WTC11 (cell line): ENCODE measurements around the gene COG2.

ENCODE experiments used
- ATF1 ChIP-seq: sonication (generic); formaldehyde crosslinking; IDR thresholded peaks from 2 replicates; pipeline ENCODE4 v1.8.1; 2023; ENCODE audit warnings: mild to moderate bottlenecking, moderate library complexity, missing genetic modification reagents
- ATF2 ChIP-seq: sonication (generic); formaldehyde crosslinking; IDR thresholded peaks from 2 replicates; pipeline ENCODE4 v1.8.1; 2022; ENCODE audit warnings: low read depth, missing genetic modification reagents, borderline replicate concordance
- ATF3 ChIP-seq: sonication (generic); formaldehyde crosslinking; conservative IDR thresholded peaks from 2 replicates; pipeline ENCODE4 v1.8.1; 2022; ENCODE audit warnings: mild to moderate bottlenecking, missing genetic modification reagents
- CTCF ChIP-seq: fragments of 200-600 bp; IDR thresholded peaks from 2 replicates; pipeline ENCODE4 v1.8.0; 2022; ENCODE audit warnings: antibody characterized with exemption
- E2F4 ChIP-seq: sonication (generic); formaldehyde crosslinking; IDR thresholded peaks from 2 replicates; pipeline ENCODE4 v1.8.1; 2022; ENCODE audit warnings: low read depth, mild to moderate bottlenecking, moderate library complexity, missing genetic modification reagents, borderline replicate concordance
- ELF4 ChIP-seq: sonication (generic); formaldehyde crosslinking; IDR thresholded peaks from 2 replicates; pipeline ENCODE4 v1.8.1; 2022; ENCODE audit warnings: low read depth, mild to moderate bottlenecking, moderate library complexity, missing genetic modification reagents
- ERG ChIP-seq: fragments of 250-450 bp; sonication (Bioruptor Pico); IDR thresholded peaks from 2 replicates; pipeline ENCODE4 v1.8.0; 2021; ENCODE audit warnings: mild to moderate bottlenecking
- IRF2 ChIP-seq: sonication (generic); formaldehyde crosslinking; IDR thresholded peaks from 2 replicates; pipeline ENCODE4 v1.8.0; 2022; ENCODE audit warnings: low read depth, missing genetic modification reagents, borderline replicate concordance
- NR2C2 ChIP-seq: sonication (generic); formaldehyde crosslinking; IDR thresholded peaks from 2 replicates; pipeline ENCODE4 v1.8.0; 2022; ENCODE audit warnings: mild to moderate bottlenecking, missing genetic modification reagents
- SP1 ChIP-seq: sonication (generic); formaldehyde crosslinking; conservative IDR thresholded peaks from 2 replicates; pipeline ENCODE4 v1.8.1; 2022; ENCODE audit warnings: missing genetic modification reagents
- ZBTB43 ChIP-seq: sonication (generic); formaldehyde crosslinking; IDR thresholded peaks from 2 replicates; pipeline ENCODE4 v1.8.1; 2023; ENCODE audit warnings: mild to moderate bottlenecking, missing genetic modification reagents
- ZNF263 ChIP-seq: sonication (generic); formaldehyde crosslinking; IDR thresholded peaks from 2 replicates; pipeline ENCODE4 v1.8.1; 2022; ENCODE audit warnings: low read depth, mild to moderate bottlenecking, moderate library complexity, missing genetic modification reagents
- ZNF281 ChIP-seq: sonication (generic); formaldehyde crosslinking; IDR thresholded peaks from 2 replicates; pipeline ENCODE4 v1.8.0; 2023; ENCODE audit warnings: mild to moderate bottlenecking, missing genetic modification reagents
- ZNF416 ChIP-seq: fragments of 250-450 bp; sonication (Bioruptor Pico); IDR thresholded peaks from 2 replicates; pipeline ENCODE4 v1.9.0; 2021; ENCODE audit warnings: mild to moderate bottlenecking, inconsistent platforms

- TF ChIP-seq ZBTB43 (CRISPR knock-in tag) (no peak), CTCF (no peak), ZNF416 (CRISPR knock-in tag) (no peak), ZNF281 (CRISPR knock-in tag) (no peak; the same call in 1 of the 2 replicates), ZNF263 (no peak), NR2C2 (CRISPR knock-in tag) (no peak), ELF4 (CRISPR knock-in tag) (no peak), IRF2 (no peak), ERG (no peak), E2F4 (no peak), ATF3 (no peak), ATF1 (CRISPR knock-in tag) (no peak), ATF2 (CRISPR knock-in tag) (no peak), SP1 (CRISPR knock-in tag) (no peak)
Observed at GRCh38 chr1:230641900-230642262, 400 bp upstream of the COG2 start.
